NCI-H146 (cell line): Measurements from ENCODE around the gene ANP32E.
"Not testable (repeated sequence)": the region's sequence is repeated elsewhere in the genome, so short reads cannot be mapped to it uniquely, and the experiment has no call there.

Experiments
- DNase-seq: peaks from one replicate; lab custom pipeline; 2025; lab: John Stamatoyannopoulos, UW

The ANP32E gene

GRCh38 chr1:150256554-150257341 is 20.8 kb upstream of the ANP32E start:
- DNase-seq: peak; percentile 66

GRCh38 chr1:150256198-150256553 is 20.3 kb upstream of the ANP32E start:
- peak; percentile 16 for DNase-seq

- DNase-seq: no peak
Measured at GRCh38 chr1:150249936-150250335, 14.0 kb upstream of the ANP32E start.

GRCh38 chr1:150243003-150243402 is 7.1 kb upstream of the ANP32E start:
- no peak for DNase-seq

- DNase-seq: no peak
Measured at GRCh38 chr1:150237746-150238145, 1.8 kb upstream of the ANP32E start.

- DNase-seq: not testable (repeated sequence)
Measured at GRCh38 chr1:150237176-150237575, 1.3 kb upstream of the ANP32E start.

- peak; percentile 55 for DNase-seq
Measured at GRCh38 chr1:150236614-150237100, 745 bp upstream of the ANP32E start.

GRCh38 chr1:150235294-150235851 is 539 bp downstream of the ANP32E start:
- peak; percentile 22 for DNase-seq

GRCh38 chr1:150234566-150235293 is 1.2 kb downstream of the ANP32E start:
- peak; percentile 60 for DNase-seq

GRCh38 chr1:150234309-150234565 is 1.7 kb downstream of the ANP32E start:
- no peak for DNase-seq

GRCh38 chr1:150233359-150234308 is 2.3 kb downstream of the ANP32E start:
- DNase-seq: no peak

- DNase-seq: not testable (repeated sequence)
Measured at GRCh38 chr1:150232921-150233320, 3.0 kb downstream of the ANP32E start.

- not testable (repeated sequence) for DNase-seq
Measured at GRCh38 chr1:150228246-150228645, 7.7 kb downstream of the ANP32E start.

GRCh38 chr1:150227228-150227627 is 8.7 kb downstream of the ANP32E start:
- no peak for DNase-seq

- no peak for DNase-seq
Measured at GRCh38 chr1:150226486-150226885, 9.4 kb downstream of the ANP32E start.

- DNase-seq: no peak
Measured at GRCh38 chr1:150225546-150225945, 10.4 kb downstream of the ANP32E start.

GRCh38 chr1:150224983-150225382 is 10.9 kb downstream of the ANP32E start:
- no peak for DNase-seq

- DNase-seq: no peak
Measured at GRCh38 chr1:150221552-150221951, 14.4 kb downstream of the ANP32E start.

GRCh38 chr1:150215855-150216254 is 20.1 kb downstream of the ANP32E start:
- DNase-seq: not testable (repeated sequence)

GRCh38 chr1:150214099-150214756 is 21.7 kb downstream of the ANP32E start:
- DNase-seq: not testable (repeated sequence)
